CD14-positive monocyte (primary cell): ENCODE results near the gene PCED1B. TPM values are rescaled to one million over a fixed set of nuclear protein-coding genes. Genes with fewer than 3 reads are reported as not detected.

Source experiments
- DNase-seq, 3 donors: peaks; one replicate each; pipeline ENCODE4 v3.0.0-alpha.2; 2011 to 2022
- H2AFZ ChIP-seq: 2 replicates; pipeline ENCODE4 v1.6.0; 2012; ENCODE audit warnings: mild to moderate bottlenecking, low read depth, low read length, inconsistent platforms; ENCODE audit not compliant: insufficient read depth, poor library complexity, severe bottlenecking
- H3K27ac ChIP-seq, 2 donors: 1 replicate in 1 of 2; 2 replicates in 1 of 2; pipeline ENCODE4 v1.5.1; 2012 to 2013; ENCODE audit warnings: low read length in 2 of 2, control low read depth in 1 of 2, inconsistent platforms in 1 of 2, low read depth in 1 of 2, mild to moderate bottlenecking in 1 of 2
- H3K27me3 ChIP-seq, 2 donors: one replicate each; pipeline versions ENCODE4 v1.6.0 to v1.6.1; 2011 to 2013; ENCODE audit warnings: low read length in 2 of 2; ENCODE audit not compliant: control insufficient read depth in 2 of 2, insufficient read depth in 2 of 2
- H3K36me3 ChIP-seq, 2 donors: replicated peaks in 1 of 2; 1 replicate in 1 of 2; 2 replicates in 1 of 2; pipeline versions ENCODE4 v1.5.1 to v1.6.1; 2012 to 2013; ENCODE audit warnings: low read length in 2 of 2, control low read depth in 1 of 2, inconsistent platforms in 1 of 2, mild to moderate bottlenecking in 1 of 2; ENCODE audit not compliant: insufficient read depth in 2 of 2, control insufficient read depth in 1 of 2
- H3K4me1 ChIP-seq, 2 donors: 1 replicate in 1 of 2; 2 replicates in 1 of 2; pipeline versions ENCODE4 v1.5.1 to v1.6.1; 2012 to 2013; ENCODE audit warnings: low read length in 2 of 2, control low read depth in 1 of 2, inconsistent platforms in 1 of 2, mild to moderate bottlenecking in 1 of 2, moderate library complexity in 1 of 2; ENCODE audit not compliant: insufficient read depth in 2 of 2, control insufficient read depth in 1 of 2
- H3K4me2 ChIP-seq: replicated peaks from 2 replicates; pipeline ENCODE3; 2012; ENCODE audit warnings: low read length, moderate library complexity, mild to moderate bottlenecking; ENCODE audit not compliant: poor library complexity, severe bottlenecking; ENCODE audit errors: extremely low read depth
- H3K4me3 ChIP-seq, 3 experiments: fragments of 200-600 bp in 1 of 3; sonication (generic) in 1 of 3; replicated peaks in 1 of 3; 1 replicate in 2 of 3; 2 replicates in 1 of 3; pipeline ENCODE4 v1.5.1; 2011 to 2013; ENCODE audit warnings: low read length in 3 of 3, mild to moderate bottlenecking in 3 of 3, control low read depth in 2 of 3, low read depth in 2 of 3, inconsistent platforms in 1 of 3, moderate library complexity in 1 of 3
- H3K79me2 ChIP-seq: 2 replicates; pipeline ENCODE4 v1.6.0; 2012; ENCODE audit warnings: mild to moderate bottlenecking, control low read depth, inconsistent platforms, low read length, moderate library complexity; ENCODE audit not compliant: insufficient read depth
- H3K9ac ChIP-seq: 2 replicates; pipeline ENCODE4 v1.6.0; 2017; ENCODE audit warnings: low read length, mild to moderate bottlenecking; ENCODE audit not compliant: insufficient read depth, poor library complexity, severe bottlenecking
- H3K9me3 ChIP-seq, 2 donors: replicated peaks in 1 of 2; 1 replicate in 1 of 2; 2 replicates in 1 of 2; pipeline versions ENCODE4 v1.5.1 to v1.6.1; 2012 to 2013; ENCODE audit warnings: low read length in 2 of 2, control low read depth in 1 of 2; ENCODE audit not compliant: control insufficient read depth in 1 of 2, insufficient read depth in 1 of 2
- H4K20me1 ChIP-seq: 2 replicates; pipeline ENCODE4 v1.6.0; 2012; ENCODE audit warnings: mild to moderate bottlenecking, low read length, control low read depth, moderate library complexity; ENCODE audit not compliant: insufficient read depth
- H3K27ac Mint-ChIP-seq, 7 donors: one replicate each; pipeline ENCODE4 v1.8.0; 2020; ENCODE audit warnings: mild to moderate bottlenecking in 7 of 7, mixed read lengths in 7 of 7, moderate library complexity in 6 of 7, inconsistent platforms in 2 of 7
- H3K27me3 Mint-ChIP-seq, 3 donors: one replicate each; pipeline ENCODE4 v1.8.0; 2021 to 2022; ENCODE audit warnings: low read depth in 3 of 3, mild to moderate bottlenecking in 3 of 3, mixed read lengths in 3 of 3, moderate library complexity in 3 of 3, inconsistent platforms in 1 of 3
- H3K36me3 Mint-ChIP-seq, 2 donors: one replicate each; pipeline ENCODE4 v1.8.0; 2020; ENCODE audit warnings: mixed read lengths in 2 of 2, inconsistent platforms in 1 of 2, mild to moderate bottlenecking in 1 of 2
- H3K4me1 Mint-ChIP-seq: one replicate; pipeline ENCODE4 v1.8.0; 2020; ENCODE audit warnings: mild to moderate bottlenecking, mixed read lengths
- H3K4me3 Mint-ChIP-seq, 2 donors: one replicate each; pipeline ENCODE4 v1.8.0; 2020; ENCODE audit warnings: mild to moderate bottlenecking in 2 of 2, mixed read lengths in 2 of 2, moderate library complexity in 1 of 2
- H3K9me3 Mint-ChIP-seq, 7 donors: one replicate each; pipeline ENCODE4 v1.8.0; 2020 to 2022; ENCODE audit warnings: mixed read lengths in 7 of 7, mild to moderate bottlenecking in 6 of 7, moderate library complexity in 6 of 7, inconsistent platforms in 2 of 7
- WGBS: methylation state at CpG from one replicate; pipeline ENCODE4 v1.1.5; 2013; ENCODE audit warnings: missing lambda C conversion rate; ENCODE audit not compliant: insufficient coverage; 5-methylcytosine and 5-hydroxymethylcytosine counted together
- intact Hi-C, 2 donors: fragments of 100-400 bp; cut with micrococcal nuclease; formaldehyde crosslinking; loops; one replicate each; pipeline versions ENCODE4 v1.15.0 to v1.15.1; 2023
- polyA plus RNA-seq, 3 donors: library from polyadenylated mRNA; depleted of rRNA in 1 of 3; unstranded in 2 of 3; stranded (reverse) in 1 of 3; fragments of 300-500 nt in 2 of 3; fragments of >200 nt in 1 of 3; fragmentation: Illumina TruSeq in 2 of 3; gene quantifications; 1 replicate in 2 of 3; 2 replicates in 1 of 3; pipeline ENCODE4 v1.2.3, GENCODE V29; 2012 to 2021
- TF ChIP-seq, protein P1 (sequence below): fragments of 200-600 bp; IDR thresholded peaks from one replicate; pipeline ENCODE4 v1.8.0; 2022; ENCODE audit warnings: antibody characterized with exemption, mild to moderate bottlenecking

PCED1B gene
- polyA plus RNA-seq, 3 donors, result 0.10 to 0.65 TPM; not detected in 1

DNA sequence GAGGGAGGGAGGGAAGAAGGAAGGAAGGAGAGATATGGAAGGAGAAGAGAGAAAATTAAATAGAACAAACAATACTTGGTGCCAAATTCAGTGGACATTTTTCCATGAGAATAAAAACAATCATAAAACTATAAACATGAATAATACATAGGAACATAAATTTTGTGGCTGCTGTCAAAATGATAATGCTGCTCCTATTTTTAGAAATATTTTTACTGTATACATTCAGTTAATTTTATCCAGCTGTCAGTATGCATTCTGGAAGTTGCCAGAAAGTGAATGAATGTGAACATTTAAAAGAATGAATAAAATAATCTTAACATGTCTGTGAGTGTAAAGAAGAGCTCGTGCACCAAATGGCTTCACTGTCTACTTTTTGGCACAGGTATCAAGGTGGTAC lies 13.9 kb upstream of the PCED1B start:
- Histone ChIP-seq H3K27ac (no peak overlapping the region), H3K79me2 (no peaks in the 10 kb centered on the region), H3K27me3 (no peaks in the 10 kb centered on the region), H3K9ac (no peak overlapping the region), H3K9me3 (no peaks in the 10 kb centered on the region), H3K4me2 (no peak overlapping the region), H4K20me1 (no peaks in the 10 kb centered on the region), H2AFZ (no peak overlapping the region), H3K4me3 (no peak overlapping the region), H3K36me3 (no peaks in the 10 kb centered on the region), H3K4me1 (no peaks in the 10 kb centered on the region)
- no peak for DNase-seq
- H3K4me1 Mint-ChIP-seq, result no peaks in the 10 kb centered on the region
- H3K27me3 Mint-ChIP-seq, result peaks cover 0 to 3% (median 2%) of the 10 kb centered on the region in 3 donors
- intact Hi-C loops, result no loop called here
- H3K4me3 Mint-ChIP-seq, result no peak overlapping the region
- H3K27ac Mint-ChIP-seq, result no peak overlapping the region
- H3K9me3 Mint-ChIP-seq, result peaks cover 0 to 8% (median 1%) of the 10 kb centered on the region in 7 donors
- H3K36me3 Mint-ChIP-seq, result no peaks in the 10 kb centered on the region
- WGBS, result no CpG with 5 or more reads among the region's 1 CpG
- TF ChIP-seq, protein P1, sequence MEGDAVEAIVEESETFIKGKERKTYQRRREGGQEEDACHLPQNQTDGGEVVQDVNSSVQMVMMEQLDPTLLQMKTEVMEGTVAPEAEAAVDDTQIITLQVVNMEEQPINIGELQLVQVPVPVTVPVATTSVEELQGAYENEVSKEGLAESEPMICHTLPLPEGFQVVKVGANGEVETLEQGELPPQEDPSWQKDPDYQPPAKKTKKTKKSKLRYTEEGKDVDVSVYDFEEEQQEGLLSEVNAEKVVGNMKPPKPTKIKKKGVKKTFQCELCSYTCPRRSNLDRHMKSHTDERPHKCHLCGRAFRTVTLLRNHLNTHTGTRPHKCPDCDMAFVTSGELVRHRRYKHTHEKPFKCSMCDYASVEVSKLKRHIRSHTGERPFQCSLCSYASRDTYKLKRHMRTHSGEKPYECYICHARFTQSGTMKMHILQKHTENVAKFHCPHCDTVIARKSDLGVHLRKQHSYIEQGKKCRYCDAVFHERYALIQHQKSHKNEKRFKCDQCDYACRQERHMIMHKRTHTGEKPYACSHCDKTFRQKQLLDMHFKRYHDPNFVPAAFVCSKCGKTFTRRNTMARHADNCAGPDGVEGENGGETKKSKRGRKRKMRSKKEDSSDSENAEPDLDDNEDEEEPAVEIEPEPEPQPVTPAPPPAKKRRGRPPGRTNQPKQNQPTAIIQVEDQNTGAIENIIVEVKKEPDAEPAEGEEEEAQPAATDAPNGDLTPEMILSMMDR, result no peak

DNA sequence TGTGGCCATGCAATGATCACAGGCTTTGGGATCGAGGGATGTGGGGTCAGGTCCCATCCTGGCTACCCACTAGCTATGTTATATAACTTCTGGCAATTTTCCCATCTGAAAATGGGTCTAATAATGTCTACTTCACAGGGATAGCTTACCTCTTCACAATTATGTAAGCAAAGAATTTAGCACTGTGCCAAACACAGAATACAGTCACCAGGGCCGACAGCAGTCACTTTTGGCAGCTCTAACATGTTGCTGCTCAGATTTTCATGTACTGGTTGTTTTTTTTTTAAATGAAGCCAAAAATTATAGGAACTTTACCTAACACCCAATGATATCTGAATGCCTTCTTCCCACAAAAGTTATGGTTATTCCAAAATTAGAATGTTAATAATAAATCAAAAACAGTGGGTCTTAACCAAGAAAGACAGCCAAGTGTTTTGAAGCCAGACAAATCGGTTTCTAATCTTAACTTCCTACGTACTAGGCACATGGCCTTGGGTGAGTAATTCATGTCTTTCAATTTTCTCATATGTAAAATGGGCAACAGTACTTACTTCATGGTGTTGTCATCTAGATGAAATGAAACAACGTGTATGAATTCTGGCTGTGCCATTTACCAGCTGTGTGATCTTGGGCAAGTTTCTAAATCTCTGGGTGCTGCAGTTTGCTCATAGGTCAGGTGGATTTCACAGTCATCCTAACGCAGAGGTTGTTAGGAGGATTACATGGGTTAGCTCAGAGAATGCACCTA lies 13.0 kb upstream of the PCED1B start:
- DNase-seq, result no peak
- Histone ChIP-seq H3K9me3 (no peaks in the 10 kb centered on the region), H3K4me1 (no peaks in the 10 kb centered on the region), H3K4me3 (no peak overlapping the region), H3K79me2 (no peaks in the 10 kb centered on the region), H2AFZ (no peak overlapping the region), H3K4me2 (no peak overlapping the region), H3K9ac (no peak overlapping the region), H3K27ac (no peak overlapping the region), H3K36me3 (no peaks in the 10 kb centered on the region), H3K27me3 (no peaks in the 10 kb centered on the region), H4K20me1 (no peaks in the 10 kb centered on the region)
- Mint-ChIP-seq H3K27ac (no peak overlapping the region), H3K27me3 (peaks cover 0 to 3% (median 2%) of the 10 kb centered on the region in 3 donors), H3K9me3 (peaks cover 0 to 2% (median 0%) of the 10 kb centered on the region in 7 donors), H3K4me1 (no peaks in the 10 kb centered on the region), H3K4me3 (no peak overlapping the region), H3K36me3 (no peaks in the 10 kb centered on the region)
- TF ChIP-seq, protein P1, result no peak
- intact Hi-C loops, result no loop called here
- 100% methylated on average over 1 of the region's 6 CpGs for WGBS
